GM23248 (cell line): ENCODE results near the gene STK33. TPM values are rescaled to one million over a fixed set of nuclear protein-coding genes. Genes with fewer than 3 reads are reported as not detected.
A peak's percentile ranks its signal among the peaks of the same experiment; 100 is the strongest.

ENCODE experiments used
- DNase-seq: peaks from one replicate; pipeline ENCODE4 v3.0.0-alpha.2; 2015
- H2AFZ ChIP-seq: fragments of 200-600 bp; sonication (generic); 2 replicates; pipeline ENCODE4 v1.6.1; 2016; ENCODE audit warnings: antibody characterized with exemption
- H3F3A ChIP-seq: fragments of 200-600 bp; sonication (generic); 2 replicates; pipeline ENCODE4 v1.6.1; 2016; ENCODE audit warnings: mild to moderate bottlenecking, antibody characterized with exemption, mixed run types; ENCODE audit not compliant: insufficient read depth
- H3K27ac ChIP-seq: fragments of 200-600 bp; sonication (generic); 2 replicates; pipeline ENCODE4 v1.5.1; 2016; ENCODE audit warnings: mild to moderate bottlenecking
- H3K27me3 ChIP-seq: fragments of 200-600 bp; sonication (generic); replicated peaks from 2 replicates; pipeline ENCODE4 v1.6.1; 2016; ENCODE audit warnings: mild to moderate bottlenecking; ENCODE audit not compliant: insufficient read depth
- H3K36me3 ChIP-seq: fragments of 200-600 bp; sonication (generic); 2 replicates; pipeline ENCODE4 v1.6.1; 2016; ENCODE audit warnings: low read depth, mild to moderate bottlenecking
- H3K4me1 ChIP-seq: fragments of 200-600 bp; sonication (generic); 2 replicates; pipeline ENCODE4 v1.6.1; 2016; ENCODE audit warnings: mild to moderate bottlenecking; ENCODE audit not compliant: insufficient read depth
- H3K4me2 ChIP-seq: fragments of 200-600 bp; sonication (generic); one replicate; pipeline ENCODE4 v1.6.1; 2016; ENCODE audit warnings: mild to moderate bottlenecking; ENCODE audit not compliant: unreplicated experiment
- H3K4me3 ChIP-seq: fragments of 200-600 bp; sonication (generic); 2 replicates; pipeline ENCODE4 v1.5.1; 2016; ENCODE audit warnings: mild to moderate bottlenecking
- H3K79me2 ChIP-seq: fragments of 200-600 bp; sonication (generic); 2 replicates; pipeline ENCODE4 v1.6.1; 2016; ENCODE audit warnings: mild to moderate bottlenecking; ENCODE audit not compliant: insufficient read depth
- H3K9ac ChIP-seq: fragments of 200-600 bp; sonication (generic); 2 replicates; pipeline ENCODE4 v1.6.1; 2016; ENCODE audit warnings: mild to moderate bottlenecking
- H3K9me2 ChIP-seq: fragments of 200-600 bp; sonication (generic); 2 replicates; pipeline ENCODE4 v1.6.1; 2016; ENCODE audit warnings: mixed run types, mild to moderate bottlenecking, moderate library complexity; ENCODE audit not compliant: insufficient read depth
- H3K9me3 ChIP-seq: fragments of 200-600 bp; sonication (generic); one replicate; pipeline ENCODE4 v1.6.1; 2017; ENCODE audit warnings: low read depth
- H4K20me1 ChIP-seq: fragments of 200-600 bp; sonication (generic); 2 replicates; pipeline ENCODE4 v1.6.0; 2016; ENCODE audit not compliant: insufficient read depth
- EZH2 ChIP-seq: fragments of 200-600 bp; sonication (generic); IDR thresholded peaks from 2 replicates; pipeline ENCODE4 v1.6.1; 2018; ENCODE audit warnings: antibody characterized with exemption, mild to moderate bottlenecking; ENCODE audit not compliant: insufficient read depth, poor library complexity, severe bottlenecking
- EZH2phosphoT487 ChIP-seq: fragments of 200-600 bp; sonication (generic); IDR thresholded peaks from 2 replicates; pipeline ENCODE4 v1.6.1; 2018; ENCODE audit warnings: antibody characterized with exemption, moderate library complexity, mild to moderate bottlenecking, low read depth; ENCODE audit not compliant: insufficient read depth
- WGBS, 2 experiments: methylation state at CpG; one replicate each; pipeline ENCODE4 v1.1.6; 2015 to 2017; ENCODE audit warnings: low lambda C conversion rate in 2 of 2, low coverage in 1 of 2; ENCODE audit errors: missing lambda C conversion rate in 2 of 2; 5-methylcytosine and 5-hydroxymethylcytosine counted together
- in situ Hi-C: fragments of 300-500 bp; cut with MboI; formaldehyde crosslinking; loops from 2 replicates; pipeline ENCODE4 v1.15.0; 2020
- polyA plus RNA-seq: library from polyadenylated mRNA; unstranded; fragments of >200 nt; fragmentation: Nextera tagmentation; extraction: Ambion mirVana; gene quantifications from 2 replicates; pipeline ENCODE4 v1.2.1, GENCODE V29; 2016
- total RNA-seq: library from RNA; depleted of rRNA; stranded (reverse); fragments of >200 nt; shearing (Covaris generic); gene quantifications from 2 replicates; pipeline ENCODE4 v1.2.3, GENCODE V29; 2014

The STK33 gene
- total and polyA plus RNA-seq, 2 experiments from 2014 or later = not detected

DNA sequence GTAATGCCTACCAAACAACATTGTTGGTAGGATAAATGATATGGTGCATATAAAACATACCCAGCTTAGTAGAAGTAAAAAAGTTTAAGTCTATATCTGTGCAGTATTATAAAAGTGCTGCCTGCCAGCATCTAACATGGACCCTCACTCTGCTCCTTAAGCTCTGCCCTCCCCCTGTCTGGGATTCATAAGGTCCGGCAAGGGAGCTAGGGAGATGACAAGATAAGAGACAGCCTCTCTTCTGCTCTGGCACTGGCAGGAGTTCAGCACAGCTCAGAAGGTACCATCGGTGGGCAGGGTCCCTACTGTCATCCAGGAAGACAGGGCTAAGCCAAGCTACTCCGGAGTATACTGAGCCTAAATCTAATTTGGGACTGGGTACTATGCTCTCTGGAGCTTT is 45.6 kb upstream of the STK33 start:
- no peak for TF ChIP-seq EZH2phosphoT487
- Histone ChIP-seq H3K4me3 (no peak overlapping the region), H3K4me1 (peaks cover 7% of the 10 kb centered on the region; the same call in 1 of the 2 replicates), H4K20me1 (no peaks in the 10 kb centered on the region), H3K27me3 (no peaks in the 10 kb centered on the region), H2AFZ (no peak overlapping the region), H3K79me2 (no peaks in the 10 kb centered on the region), H3K9ac (no peak overlapping the region), H3K4me2 (no peak overlapping the region), H3F3A (no peaks in the 10 kb centered on the region), H3K36me3 (peaks cover 8% of the 10 kb centered on the region; the same call in 1 of the 2 replicates), H3K9me3 (no peaks in the 10 kb centered on the region), H3K9me2 (no peaks in the 10 kb centered on the region), H3K27ac (no peak overlapping the region)
- in situ Hi-C loops = no loop called here
- 83 to 86% methylated on average over 3 of the region's 3 CpGs for WGBS, 2 experiments
- no peak for DNase-seq

DNA sequence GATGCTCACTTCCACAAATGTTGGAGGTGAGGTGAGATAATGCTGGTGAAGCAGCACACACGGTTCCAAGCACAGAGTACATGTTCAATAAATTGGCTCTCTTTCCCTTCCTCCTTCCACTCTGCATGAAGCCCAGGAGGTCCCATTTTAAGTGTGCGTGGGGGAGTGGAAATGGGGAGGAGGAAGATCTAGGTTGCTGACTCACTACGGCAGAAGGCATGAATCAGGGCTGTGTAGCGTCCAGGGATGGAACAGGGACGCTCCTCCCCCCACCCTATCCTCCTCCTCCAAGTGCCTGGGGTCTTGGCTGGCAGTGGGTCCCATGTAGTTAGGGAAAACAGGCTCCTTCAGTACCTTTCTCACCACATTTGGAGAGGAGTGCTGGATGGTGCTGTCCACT is 44.3 kb upstream of the STK33 start:
- in situ Hi-C loops = no loop called here
- WGBS, 2 experiments = 42 to 49% methylated on average over 5 of the region's 5 CpGs
- no peak overlapping the region for H3K4me2 ChIP-seq
- H3K9me3 ChIP-seq = no peaks in the 10 kb centered on the region
- no peaks in the 10 kb centered on the region for H3K27me3 ChIP-seq
- H3K27ac ChIP-seq = no peak overlapping the region
- no peak overlapping the region for H3K4me3 ChIP-seq
- no peaks in the 10 kb centered on the region for H3K9me2 ChIP-seq
- DNase-seq = peak; percentile 61
- no peak overlapping the region for H2AFZ ChIP-seq
- H3K79me2 ChIP-seq = no peaks in the 10 kb centered on the region
- no peak overlapping the region for H3K9ac ChIP-seq
- H4K20me1 ChIP-seq = no peaks in the 10 kb centered on the region
- peaks cover 8% of the 10 kb centered on the region; the same call in 1 of the 2 replicates for H3K36me3 ChIP-seq
- peaks cover 7% of the 10 kb centered on the region; the same call in 1 of the 2 replicates for H3K4me1 ChIP-seq
- no peak for TF ChIP-seq EZH2
- TF ChIP-seq EZH2phosphoT487 = no peak
- no peaks in the 10 kb centered on the region for H3F3A ChIP-seq

DNA sequence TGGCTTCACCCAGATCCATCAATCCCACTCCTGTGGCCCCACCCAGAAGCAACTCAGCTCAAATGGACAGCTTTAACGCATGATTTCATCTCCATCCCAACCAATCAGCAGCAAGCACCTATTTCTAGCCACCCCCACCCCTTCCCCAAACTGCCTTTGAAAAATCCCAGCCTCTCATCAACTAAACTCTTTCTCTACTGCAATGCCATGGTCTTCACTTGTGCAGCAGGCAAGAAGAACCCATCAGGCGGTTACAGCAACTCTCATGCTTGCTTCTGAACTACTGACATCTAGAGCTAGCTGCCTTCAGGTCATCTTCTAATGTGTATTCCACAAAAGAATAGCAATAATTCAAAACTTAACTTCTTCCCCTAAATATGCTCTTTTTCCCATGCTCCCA is 42.1 kb upstream of the STK33 start:
- no peak overlapping the region for H3K4me2 ChIP-seq
- in situ Hi-C loops = no loop called here
- peaks cover 4% of the 10 kb centered on the region; the same call in 1 of the 2 replicates for H3F3A ChIP-seq
- H2AFZ ChIP-seq = no peak overlapping the region
- no peaks in the 10 kb centered on the region for H4K20me1 ChIP-seq
- peaks cover 11% of the 10 kb centered on the region for H3K4me1 ChIP-seq
- TF ChIP-seq EZH2phosphoT487 = no peak
- TF ChIP-seq EZH2 = no peak
- H3K9ac ChIP-seq = no peak overlapping the region
- H3K9me3 ChIP-seq = no peaks in the 10 kb centered on the region
- no peak for DNase-seq
- H3K4me3 ChIP-seq = no peak overlapping the region
- H3K9me2 ChIP-seq = no peaks in the 10 kb centered on the region
- H3K36me3 ChIP-seq = peaks cover 8% of the 10 kb centered on the region; the same call in 1 of the 2 replicates
- no peak overlapping the region for H3K27ac ChIP-seq
- no peaks in the 10 kb centered on the region for H3K79me2 ChIP-seq
- WGBS, 2 experiments = 80 to 84% methylated on average over 2 of the region's 2 CpGs
- H3K27me3 ChIP-seq = no peaks in the 10 kb centered on the region

DNA sequence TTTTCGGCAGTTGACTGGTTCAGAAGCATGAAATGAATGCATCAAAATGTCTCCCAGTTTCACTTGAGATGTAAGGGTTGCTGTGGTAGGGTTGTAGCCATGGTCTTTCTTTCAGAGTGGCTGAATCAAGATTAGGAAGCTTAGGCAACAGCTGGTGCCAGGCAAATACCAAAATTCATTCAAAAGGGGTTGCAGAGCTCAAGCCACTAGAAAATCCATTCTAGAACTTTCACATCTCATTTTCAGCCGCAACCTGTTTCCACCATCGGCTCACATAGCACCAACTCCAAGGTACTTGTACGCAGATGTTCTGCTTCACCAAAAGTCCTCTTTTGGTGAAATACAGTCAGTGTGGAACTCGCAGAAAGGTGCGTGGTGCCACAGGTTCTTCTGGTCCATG is 40.5 kb upstream of the STK33 start:
- Histone ChIP-seq H3K4me2 (no peak overlapping the region), H3K4me1 (peaks cover 11% of the 10 kb centered on the region), H2AFZ (no peak overlapping the region), H3K4me3 (no peak overlapping the region), H3K9me3 (no peaks in the 10 kb centered on the region), H3K36me3 (peaks cover 8% of the 10 kb centered on the region; the same call in 1 of the 2 replicates), H3K9ac (no peak overlapping the region), H3K27ac (no peak overlapping the region), H3K9me2 (no peaks in the 10 kb centered on the region), H3K79me2 (no peaks in the 10 kb centered on the region), H3F3A (peaks cover 4% of the 10 kb centered on the region; the same call in 1 of the 2 replicates), H4K20me1 (no peaks in the 10 kb centered on the region), H3K27me3 (no peaks in the 10 kb centered on the region)
- no peak for DNase-seq
- TF ChIP-seq EZH2 (no peak), EZH2phosphoT487 (no peak)
- in situ Hi-C loops = no loop called here
- 93 to 95% methylated on average over 6 of the region's 6 CpGs for WGBS, 2 experiments
